Measurements from ENCODE around the gene NMUR2. TPM values are rescaled to one million over a fixed set of nuclear protein-coding genes. Genes with fewer than 3 reads are reported as not detected.

NMUR2 gene
- total and polyA plus RNA-seq, 10 donors = not detected

DNA sequence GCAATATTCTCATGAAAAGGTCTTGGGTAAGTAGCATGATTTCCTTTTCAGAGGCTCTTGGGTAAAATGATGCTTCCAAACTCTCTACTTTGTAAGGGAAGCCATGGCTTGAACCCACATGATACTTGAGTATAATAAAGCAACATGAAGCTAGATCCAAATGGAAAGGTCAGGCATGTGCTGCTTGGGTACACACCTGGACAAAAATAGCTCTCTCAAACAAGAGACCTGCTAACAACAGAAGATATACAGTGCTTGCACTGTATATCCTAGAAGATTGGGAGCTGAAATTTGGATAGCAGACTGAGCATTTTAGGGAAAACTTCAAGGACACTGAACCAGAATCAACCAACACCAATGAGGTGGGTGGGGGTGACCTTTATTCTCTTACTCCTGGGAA lies 40.2 kb downstream of the NMUR2 start:
- H3K4me3 ChIP-seq = no peak overlapping the region
- no peaks in the 10 kb centered on the region for H3K36me3 ChIP-seq
- intact Hi-C loops (cut with DNase I; ENCODE audit: low total_unique reads) = no loop called here
- H3K27me3 ChIP-seq (replicated peaks in 1 of 7) = no peaks in the 10 kb centered on the region
- no peak overlapping the region for H3K27ac ChIP-seq
- TF ChIP-seq, protein P1, sequence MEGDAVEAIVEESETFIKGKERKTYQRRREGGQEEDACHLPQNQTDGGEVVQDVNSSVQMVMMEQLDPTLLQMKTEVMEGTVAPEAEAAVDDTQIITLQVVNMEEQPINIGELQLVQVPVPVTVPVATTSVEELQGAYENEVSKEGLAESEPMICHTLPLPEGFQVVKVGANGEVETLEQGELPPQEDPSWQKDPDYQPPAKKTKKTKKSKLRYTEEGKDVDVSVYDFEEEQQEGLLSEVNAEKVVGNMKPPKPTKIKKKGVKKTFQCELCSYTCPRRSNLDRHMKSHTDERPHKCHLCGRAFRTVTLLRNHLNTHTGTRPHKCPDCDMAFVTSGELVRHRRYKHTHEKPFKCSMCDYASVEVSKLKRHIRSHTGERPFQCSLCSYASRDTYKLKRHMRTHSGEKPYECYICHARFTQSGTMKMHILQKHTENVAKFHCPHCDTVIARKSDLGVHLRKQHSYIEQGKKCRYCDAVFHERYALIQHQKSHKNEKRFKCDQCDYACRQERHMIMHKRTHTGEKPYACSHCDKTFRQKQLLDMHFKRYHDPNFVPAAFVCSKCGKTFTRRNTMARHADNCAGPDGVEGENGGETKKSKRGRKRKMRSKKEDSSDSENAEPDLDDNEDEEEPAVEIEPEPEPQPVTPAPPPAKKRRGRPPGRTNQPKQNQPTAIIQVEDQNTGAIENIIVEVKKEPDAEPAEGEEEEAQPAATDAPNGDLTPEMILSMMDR (IDR thresholded peaks at IDR 0.05 in 8 of 11, conservative IDR thresholded peaks at IDR 0.05 in 3 of 11) = no peak
- TF ChIP-seq POLR2A (IDR thresholded peaks at IDR 0.05) = no peak
- TF ChIP-seq POLR2AphosphoS5 (IDR thresholded peaks at IDR 0.05) = no peak
- DNase-seq = no peak
- no peaks in the 10 kb centered on the region for H3K4me1 ChIP-seq
- peaks cover 0 to 4% (median 0%) of the 10 kb centered on the region in 8 donors for H3K9me3 ChIP-seq

DNA sequence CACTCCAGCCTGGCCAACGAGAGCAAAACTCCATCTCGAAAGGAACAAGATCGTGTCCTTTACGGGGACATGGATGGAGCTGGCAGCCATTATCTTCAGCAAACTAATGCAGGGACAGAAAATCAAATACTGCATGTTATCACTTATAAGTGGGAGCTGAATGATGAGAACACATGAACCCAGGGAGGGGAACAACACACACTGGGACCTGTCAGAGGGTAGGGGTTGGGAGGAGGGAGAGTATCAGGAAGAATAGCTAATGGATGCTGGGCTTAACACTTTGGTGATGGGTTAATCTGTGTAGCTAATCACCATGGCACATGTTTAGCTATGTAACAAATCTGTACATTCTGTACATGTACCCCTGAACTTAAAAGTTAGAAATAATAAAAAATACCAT lies 40.9 kb downstream of the NMUR2 start:
- no peak overlapping the region for H3K27ac ChIP-seq
- H3K36me3 ChIP-seq = no peaks in the 10 kb centered on the region
- no peak for DNase-seq
- intact Hi-C loops (cut with DNase I; ENCODE audit: low total_unique reads) = no loop called here
- no peaks in the 10 kb centered on the region for H3K27me3 ChIP-seq (replicated peaks in 1 of 7)
- no peak overlapping the region for H3K4me3 ChIP-seq
- 78 to 92% (median 82%) methylated on average over 4 of the region's 4 CpGs for WGBS, 5 donors
- TF ChIP-seq, protein P1 (IDR thresholded peaks at IDR 0.05 in 8 of 11, conservative IDR thresholded peaks at IDR 0.05 in 3 of 11) = no peak
- no peak for TF ChIP-seq POLR2AphosphoS5 (IDR thresholded peaks at IDR 0.05)
- no peak for TF ChIP-seq POLR2A (IDR thresholded peaks at IDR 0.05)
- H3K4me1 ChIP-seq = no peaks in the 10 kb centered on the region
- peaks cover 0 to 4% (median 0%) of the 10 kb centered on the region in 8 donors for H3K9me3 ChIP-seq

DNA sequence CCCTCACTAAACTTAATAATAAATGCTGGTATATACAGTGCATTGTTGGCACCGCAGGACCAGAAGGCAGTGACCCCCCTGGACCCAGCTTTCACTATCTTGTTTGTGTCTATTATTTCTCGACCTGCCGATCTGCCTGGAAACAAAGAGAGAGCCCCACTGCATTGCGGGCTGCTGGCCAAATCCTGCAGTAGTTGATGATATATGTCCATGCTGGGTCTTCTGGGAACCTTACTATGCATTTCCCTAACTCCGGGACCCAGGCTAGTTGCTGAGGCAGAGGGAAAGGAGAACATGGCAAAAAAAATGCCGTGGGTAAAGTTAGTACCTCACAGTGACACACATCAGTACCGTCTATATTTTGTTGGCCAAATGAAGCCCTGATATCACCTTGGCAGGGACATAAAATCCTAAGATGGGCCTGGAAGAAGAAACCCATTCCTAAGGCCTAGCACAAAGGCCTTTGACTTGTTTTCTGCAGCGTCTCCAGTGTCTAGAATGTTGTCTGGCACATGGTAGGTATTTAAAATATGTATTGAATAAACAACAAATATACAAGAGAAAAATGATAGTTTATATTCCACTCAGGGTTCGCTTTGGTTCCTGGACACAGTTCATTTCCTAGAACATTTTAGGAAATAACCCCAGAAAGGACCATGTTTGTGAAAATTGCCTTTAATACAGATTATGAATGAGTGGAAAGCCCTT lies 46.1 kb downstream of the NMUR2 start:
- intact Hi-C loops (cut with DNase I; ENCODE audit: low total_unique reads) = no loop called here
- H3K4me1 ChIP-seq = no peaks in the 10 kb centered on the region
- DNase-seq = no peak
- H3K4me3 ChIP-seq = no peak overlapping the region
- no peaks in the 10 kb centered on the region for H3K27me3 ChIP-seq (replicated peaks in 1 of 7)
- H3K27ac ChIP-seq = no peak overlapping the region
- H3K36me3 ChIP-seq = no peaks in the 10 kb centered on the region
- WGBS, 5 donors = 67 to 89% (median 78%) methylated on average over 9 of the region's 9 CpGs
- TF ChIP-seq POLR2A (IDR thresholded peaks at IDR 0.05) (no peak), POLR2AphosphoS5 (IDR thresholded peaks at IDR 0.05) (no peak)
- TF ChIP-seq, protein P1 (IDR thresholded peaks at IDR 0.05 in 8 of 11, conservative IDR thresholded peaks at IDR 0.05 in 3 of 11) = no peak
- peaks cover 0 to 4% (median 0%) of the 10 kb centered on the region in 8 donors for H3K9me3 ChIP-seq

DNA sequence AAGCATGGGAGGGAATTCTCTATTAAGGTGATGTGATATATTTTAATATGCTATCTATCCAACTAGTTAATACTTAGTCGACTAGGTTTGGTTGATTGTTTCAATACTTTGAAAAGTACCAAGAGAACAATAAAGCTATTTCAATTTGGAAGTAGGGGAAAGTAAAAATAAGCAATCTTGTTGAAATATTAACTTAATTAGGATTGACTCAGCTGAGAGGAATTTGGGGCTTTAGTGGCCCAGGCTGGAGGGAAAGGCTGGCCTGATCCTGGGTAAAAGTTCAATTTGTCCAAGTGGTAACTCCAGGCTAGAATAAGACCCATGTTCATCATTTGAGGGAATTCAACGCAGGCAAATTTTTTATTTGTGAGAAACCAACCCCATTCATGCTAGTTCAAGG lies 48.6 kb downstream of the NMUR2 start:
- no peak for DNase-seq
- H3K27ac ChIP-seq = no peak overlapping the region
- intact Hi-C loops (cut with DNase I; ENCODE audit: low total_unique reads) = no loop called here
- H3K4me1 ChIP-seq = no peaks in the 10 kb centered on the region
- no peaks in the 10 kb centered on the region for H3K9me3 ChIP-seq
- H3K27me3 ChIP-seq (replicated peaks in 1 of 7) = no peaks in the 10 kb centered on the region
- H3K36me3 ChIP-seq = no peaks in the 10 kb centered on the region
- H3K4me3 ChIP-seq = no peak overlapping the region
- WGBS, 5 donors = 80 to 93% (median 83%) methylated on average over 2 of the region's 2 CpGs
- TF ChIP-seq POLR2A (IDR thresholded peaks at IDR 0.05) = no peak
- TF ChIP-seq, protein P1 (IDR thresholded peaks at IDR 0.05 in 8 of 11, conservative IDR thresholded peaks at IDR 0.05 in 3 of 11) = no peak
- TF ChIP-seq POLR2AphosphoS5 (IDR thresholded peaks at IDR 0.05) = no peak
